ENCODE data around the gene STX8.
"Not testable (repeated sequence)": the region's sequence is repeated elsewhere in the genome, so short reads cannot be mapped to it uniquely, and the experiment has no call there.

Gene STX8

DNA sequence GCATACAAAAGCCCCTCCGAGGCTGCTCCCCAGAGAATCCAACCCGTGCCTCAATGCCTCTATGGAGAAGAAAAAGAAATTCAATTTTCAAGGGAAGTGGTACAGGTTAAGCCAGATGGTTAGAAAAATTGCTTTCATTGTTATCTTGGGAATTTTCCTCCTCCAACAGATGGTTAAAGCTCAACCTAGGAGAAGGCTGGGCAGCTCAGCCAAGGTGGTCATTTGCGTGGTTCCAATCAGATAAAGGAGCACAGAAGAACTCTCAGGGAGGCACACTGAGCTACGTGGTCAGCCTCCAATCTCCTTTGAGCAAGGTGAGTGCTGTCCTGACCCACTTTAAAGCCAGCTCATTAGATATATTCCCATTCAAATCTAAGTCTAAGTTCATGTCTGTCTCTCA lies 106.7 kb downstream of the STX8 start:
- Mint-ChIP-seq H3K36me3 (ENCODE audit: low read depth) (peaks cover 7% of the 10 kb centered on the region), H3K4me3 (no peak overlapping the region), H3K27me3 (no peaks in the 10 kb centered on the region), H3K4me1 (ENCODE audit: low read depth) (peaks cover 6% of the 10 kb centered on the region), H3K9me3 (no peaks in the 10 kb centered on the region), H3K27ac (no peak overlapping the region)
- intact Hi-C loops (cut with micrococcal nuclease), result no loop called here

DNA sequence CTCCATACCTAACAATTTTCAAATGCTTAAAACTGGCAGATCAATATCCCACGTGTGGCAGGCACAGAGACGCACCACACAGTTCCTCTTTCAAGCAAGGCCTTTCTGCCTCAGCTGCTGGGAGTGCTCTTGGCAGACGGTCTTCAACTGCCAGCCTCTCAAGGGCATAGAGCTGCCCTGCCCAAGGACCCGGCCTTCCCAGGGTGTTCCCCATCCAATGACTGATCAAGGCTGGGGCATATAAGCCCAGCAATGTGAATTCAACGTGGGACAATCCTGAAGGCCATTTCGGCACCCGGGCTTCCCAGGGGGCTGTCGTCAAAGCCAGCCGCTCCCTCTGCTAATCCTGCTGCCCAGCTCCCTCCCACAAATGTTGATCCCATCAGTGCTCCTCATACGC lies 107.1 kb downstream of the STX8 start:
- Mint-ChIP-seq H3K36me3 (ENCODE audit: low read depth) (peaks cover 7% of the 10 kb centered on the region), H3K27ac (no peak overlapping the region), H3K9me3 (no peaks in the 10 kb centered on the region), H3K4me1 (ENCODE audit: low read depth) (peaks cover 6% of the 10 kb centered on the region), H3K27me3 (no peaks in the 10 kb centered on the region), H3K4me3 (no peak overlapping the region)
- intact Hi-C loops (cut with micrococcal nuclease), result no loop called here

DNA sequence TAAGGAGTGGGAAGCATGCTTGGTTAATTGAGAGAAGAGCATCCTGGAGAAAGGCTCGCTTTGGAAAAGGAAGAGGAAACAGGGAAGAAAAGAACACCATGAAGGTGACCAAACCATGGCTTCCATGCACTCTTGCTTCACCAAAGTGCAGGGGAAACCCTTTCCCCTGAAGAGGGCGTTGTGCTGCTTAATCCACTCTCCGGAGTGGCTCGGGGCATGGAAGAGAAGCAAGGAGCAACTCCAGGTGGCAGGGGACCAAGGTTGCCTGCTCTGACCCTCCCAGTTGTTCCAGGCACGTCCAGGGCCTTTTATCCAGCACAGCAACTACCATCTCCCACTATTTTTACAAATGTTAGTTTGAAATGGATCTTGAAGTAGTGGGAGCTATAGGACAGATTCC lies 108.1 kb downstream of the STX8 start:
- Mint-ChIP-seq H3K4me1 (ENCODE audit: low read depth) (peaks cover 6% of the 10 kb centered on the region), H3K27me3 (no peaks in the 10 kb centered on the region), H3K4me3 (no peak overlapping the region), H3K9me3 (no peaks in the 10 kb centered on the region), H3K36me3 (ENCODE audit: low read depth) (peaks cover 3% of the 10 kb centered on the region), H3K27ac (no peak overlapping the region)
- intact Hi-C loops (cut with micrococcal nuclease), result no loop called here

DNA sequence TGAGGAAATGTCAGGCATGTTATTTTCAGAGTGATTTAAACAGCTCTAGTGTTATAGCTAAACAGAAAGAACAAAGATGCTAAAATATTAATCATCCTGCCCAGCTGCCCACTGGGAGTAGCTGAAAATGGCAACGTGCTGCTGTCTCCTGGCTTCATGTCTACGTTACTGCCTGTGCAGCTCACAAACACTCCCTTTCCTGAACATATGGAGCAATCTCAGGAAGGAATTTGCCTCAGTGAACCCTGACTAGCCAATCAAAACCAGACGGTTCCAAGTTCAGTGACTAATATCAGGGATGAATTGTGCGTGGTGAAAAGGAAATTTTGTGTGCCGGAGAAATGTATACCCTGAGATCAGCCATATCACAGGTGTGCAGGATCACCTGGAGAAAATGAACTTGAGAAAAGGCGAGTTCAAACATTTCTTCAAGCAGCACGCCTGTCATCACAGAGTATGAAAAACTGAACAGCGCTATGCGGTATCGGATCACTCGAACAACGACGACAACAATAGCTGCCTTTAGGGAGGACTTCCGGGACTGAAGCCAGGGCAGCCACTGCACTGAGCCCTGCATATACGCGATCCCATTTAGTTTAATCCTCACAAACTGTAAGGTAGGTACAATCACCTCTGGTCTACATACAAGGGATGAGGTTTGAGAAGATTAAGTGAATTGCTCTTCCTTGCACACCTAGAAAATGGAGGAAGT lies 110.3 kb downstream of the STX8 start:
- H3K36me3 Mint-ChIP-seq (ENCODE audit: low read depth), result no peaks in the 10 kb centered on the region
- H3K4me1 Mint-ChIP-seq (ENCODE audit: low read depth), result peaks cover 5% of the 10 kb centered on the region
- no peaks in the 10 kb centered on the region for H3K9me3 Mint-ChIP-seq
- H3K27ac Mint-ChIP-seq, result no peak overlapping the region
- no peak overlapping the region for H3K4me3 Mint-ChIP-seq
- no peaks in the 10 kb centered on the region for H3K27me3 Mint-ChIP-seq
- intact Hi-C loops (cut with micrococcal nuclease), result no loop called here

DNA sequence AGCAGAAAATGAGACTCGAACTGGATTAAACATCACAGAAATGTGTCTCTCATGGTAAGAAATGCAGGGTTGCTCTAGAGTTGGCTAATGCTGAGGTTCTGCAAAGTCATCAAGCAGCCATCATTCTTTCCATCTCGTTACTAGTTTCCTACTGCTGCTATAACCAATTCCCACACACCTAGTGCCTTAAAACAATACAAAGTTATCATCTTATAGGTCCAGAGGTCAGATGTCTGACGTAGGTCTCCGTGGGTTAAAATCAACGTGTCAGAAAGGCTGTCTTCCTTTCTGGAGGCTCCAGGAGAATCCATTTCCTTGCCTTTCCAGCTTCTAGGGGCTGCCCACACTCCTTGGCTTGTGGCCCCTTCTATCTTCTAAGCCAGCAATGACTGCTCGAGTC lies 118.6 kb downstream of the STX8 start:
- Mint-ChIP-seq H3K27ac (no peak overlapping the region), H3K27me3 (no peaks in the 10 kb centered on the region), H3K36me3 (ENCODE audit: low read depth) (peaks cover 9% of the 10 kb centered on the region), H3K4me3 (no peak overlapping the region), H3K9me3 (no peaks in the 10 kb centered on the region), H3K4me1 (ENCODE audit: low read depth) (no peaks in the 10 kb centered on the region)
- intact Hi-C loops (cut with micrococcal nuclease), result no loop called here

DNA sequence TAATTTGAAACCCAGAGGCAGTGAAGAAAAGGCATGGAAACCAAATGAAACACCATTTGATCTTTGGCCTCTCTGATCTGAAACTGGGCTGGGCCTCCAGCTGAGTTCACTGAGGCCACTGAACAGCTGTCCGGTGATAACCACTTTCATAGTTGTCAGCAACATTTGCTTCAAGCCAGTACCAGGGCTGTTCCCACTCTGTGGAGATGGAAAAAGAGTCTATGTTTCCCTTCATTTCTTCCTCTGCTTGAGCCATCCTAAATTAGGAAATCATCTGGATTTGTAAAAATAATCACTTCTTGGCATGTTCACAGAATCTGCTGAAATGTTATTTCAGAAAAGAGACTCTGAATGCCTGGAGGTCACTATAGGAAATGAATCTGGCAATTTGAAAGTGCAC lies 119.3 kb downstream of the STX8 start:
- no peak overlapping the region for H3K4me3 Mint-ChIP-seq
- no peaks in the 10 kb centered on the region for H3K4me1 Mint-ChIP-seq (ENCODE audit: low read depth)
- H3K9me3 Mint-ChIP-seq, result no peaks in the 10 kb centered on the region
- H3K27ac Mint-ChIP-seq, result no peak overlapping the region
- H3K27me3 Mint-ChIP-seq, result no peaks in the 10 kb centered on the region
- intact Hi-C loops (cut with micrococcal nuclease), result no loop called here
- H3K36me3 Mint-ChIP-seq (ENCODE audit: low read depth), result peaks cover 9% of the 10 kb centered on the region

DNA sequence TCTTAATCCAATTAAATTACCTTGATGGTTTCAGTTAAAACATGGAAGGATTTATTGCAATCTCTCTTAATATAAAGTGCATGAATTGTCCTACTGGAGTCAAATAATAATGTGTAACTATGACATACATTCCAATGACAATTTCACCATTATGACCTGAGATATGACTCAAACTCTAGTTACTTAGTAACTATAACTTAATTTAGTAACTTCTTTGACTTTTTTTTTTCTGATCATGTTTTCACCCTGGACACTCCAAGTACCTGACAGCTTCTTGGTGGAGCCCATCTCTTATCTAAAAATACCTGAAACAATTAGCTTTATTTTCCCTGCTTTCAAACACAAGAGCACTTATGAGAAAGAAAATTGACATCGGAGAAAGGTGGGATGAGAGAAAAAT lies 123.7 kb downstream of the STX8 start:
- Mint-ChIP-seq H3K27me3 (no peaks in the 10 kb centered on the region), H3K4me1 (ENCODE audit: low read depth) (no peaks in the 10 kb centered on the region), H3K4me3 (no peak overlapping the region), H3K27ac (no peak overlapping the region), H3K36me3 (ENCODE audit: low read depth) (no peaks in the 10 kb centered on the region), H3K9me3 (no peaks in the 10 kb centered on the region)
- intact Hi-C loops (cut with micrococcal nuclease), result no loop called here

DNA sequence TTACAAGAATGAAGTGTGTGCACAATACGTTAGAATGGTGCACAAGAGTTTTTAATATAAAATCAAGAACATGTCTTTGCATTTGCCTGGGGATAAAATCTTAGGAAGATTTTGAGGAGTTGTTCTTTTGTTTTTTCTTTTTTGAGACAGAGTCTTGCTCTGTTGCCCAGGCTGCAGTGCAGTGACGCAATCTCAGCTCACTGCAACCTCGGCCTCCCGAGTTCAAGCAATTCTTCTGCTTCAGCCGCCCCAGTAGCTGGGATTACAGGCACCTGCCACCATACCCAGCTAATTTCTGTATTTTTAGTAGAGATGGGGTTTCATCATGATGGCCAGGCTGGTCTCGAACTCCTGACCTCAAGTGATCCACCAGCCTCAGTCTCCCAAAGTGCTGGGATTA lies 128.3 kb downstream of the STX8 start:
- H3K36me3 Mint-ChIP-seq (ENCODE audit: low read depth); intact Hi-C loops (cut with micrococcal nuclease); H3K27ac Mint-ChIP-seq; H3K27me3 Mint-ChIP-seq; H3K9me3 Mint-ChIP-seq; H3K4me1 Mint-ChIP-seq (ENCODE audit: low read depth); H3K4me3 Mint-ChIP-seq: not testable (repeated sequence)

DNA sequence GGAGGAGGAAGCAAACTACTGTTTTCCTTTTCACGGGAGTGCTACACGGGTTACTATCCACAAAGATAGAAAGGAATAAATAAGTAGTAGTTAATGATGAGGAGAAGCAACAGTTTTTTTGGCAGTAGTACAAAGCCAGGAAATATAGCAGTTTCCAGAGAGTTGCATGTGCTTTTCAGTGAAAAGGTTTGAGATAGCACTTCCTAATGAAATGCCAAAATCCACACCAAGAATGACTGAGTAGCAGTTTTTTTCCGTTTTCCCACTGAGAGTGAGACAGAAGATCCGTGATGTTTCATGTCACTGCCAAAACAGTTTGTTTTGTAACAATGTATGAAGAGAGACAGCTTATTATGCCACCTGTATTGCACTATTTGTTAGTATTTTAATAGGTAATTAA lies 129.1 kb downstream of the STX8 start:
- Mint-ChIP-seq H3K9me3 (no peaks in the 10 kb centered on the region), H3K4me3 (no peak overlapping the region), H3K36me3 (ENCODE audit: low read depth) (peaks cover 2% of the 10 kb centered on the region), H3K27ac (no peak overlapping the region), H3K27me3 (no peaks in the 10 kb centered on the region), H3K4me1 (ENCODE audit: low read depth) (peaks cover 7% of the 10 kb centered on the region)
- intact Hi-C loops (cut with micrococcal nuclease), result no loop called here

DNA sequence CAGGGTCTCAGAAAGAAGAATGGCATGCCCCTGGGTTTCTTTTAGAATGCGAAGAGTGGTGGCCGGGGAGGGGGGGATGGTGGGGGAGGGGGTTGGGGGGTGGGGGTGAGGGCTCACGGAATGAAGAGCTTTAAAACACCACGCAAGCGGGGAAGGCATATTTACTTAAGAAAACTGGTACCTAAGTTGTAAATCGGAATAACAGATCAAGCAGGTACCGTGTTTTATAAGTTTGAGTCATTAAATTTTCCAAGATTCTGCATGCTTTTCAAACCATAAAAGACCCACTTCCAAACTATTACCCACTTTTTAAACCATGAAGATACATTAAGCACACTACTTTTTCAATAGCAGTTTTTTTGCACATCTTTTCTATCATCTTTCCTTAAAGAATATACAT lies 130.2 kb downstream of the STX8 start:
- Mint-ChIP-seq H3K36me3 (ENCODE audit: low read depth) (peaks cover 13% of the 10 kb centered on the region), H3K4me3 (no peak overlapping the region), H3K9me3 (no peaks in the 10 kb centered on the region), H3K27me3 (no peaks in the 10 kb centered on the region), H3K27ac (no peak overlapping the region), H3K4me1 (ENCODE audit: low read depth) (peaks cover 7% of the 10 kb centered on the region)
- intact Hi-C loops (cut with micrococcal nuclease), result no loop called here

DNA sequence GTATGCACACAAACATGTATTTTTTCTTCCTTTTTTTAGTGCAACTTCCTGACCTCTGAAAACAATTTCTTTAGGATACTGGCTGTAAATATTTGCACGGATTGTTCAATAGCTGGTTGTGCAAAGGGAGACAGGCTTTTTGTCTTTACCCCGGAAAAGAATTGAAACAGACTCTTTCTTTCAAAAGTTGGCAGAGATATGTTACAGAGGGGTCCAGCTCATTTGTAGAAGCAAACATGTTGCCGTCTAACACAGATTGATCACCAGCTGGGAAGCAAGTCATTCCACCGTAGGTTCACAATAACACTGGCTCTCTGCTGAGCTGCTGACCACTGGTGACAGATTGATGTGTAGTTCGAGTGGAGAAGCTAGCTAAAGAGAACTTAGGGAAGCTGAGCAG lies 130.9 kb downstream of the STX8 start:
- Mint-ChIP-seq H3K27me3 (no peaks in the 10 kb centered on the region), H3K36me3 (ENCODE audit: low read depth) (peaks cover 15% of the 10 kb centered on the region), H3K27ac (no peak overlapping the region), H3K4me3 (no peak overlapping the region), H3K4me1 (ENCODE audit: low read depth) (peaks cover 7% of the 10 kb centered on the region), H3K9me3 (no peaks in the 10 kb centered on the region)
- intact Hi-C loops (cut with micrococcal nuclease), result no loop called here

DNA sequence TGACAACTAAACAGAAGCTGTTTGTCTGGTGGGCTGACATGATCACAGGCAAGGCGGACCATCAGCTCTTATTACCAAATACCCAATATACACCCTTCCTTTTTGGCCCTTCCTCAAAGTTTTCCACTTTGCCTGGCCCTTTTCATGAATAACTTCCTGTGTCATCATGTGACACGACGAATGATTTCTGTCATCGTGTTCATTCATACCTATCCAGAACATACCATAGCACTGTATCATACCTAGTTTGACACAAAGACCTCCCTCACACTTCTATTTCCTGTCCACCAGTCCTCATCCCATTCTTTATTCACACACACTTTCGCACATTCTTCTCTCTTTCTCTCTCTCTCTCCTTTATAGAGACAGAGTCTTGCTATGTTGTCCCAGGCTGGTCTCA lies 131.8 kb downstream of the STX8 start:
- H3K27ac Mint-ChIP-seq, result no peak overlapping the region
- intact Hi-C loops (cut with micrococcal nuclease), result no loop called here
- H3K36me3 Mint-ChIP-seq (ENCODE audit: low read depth), result peaks cover 15% of the 10 kb centered on the region
- no peaks in the 10 kb centered on the region for H3K27me3 Mint-ChIP-seq
- H3K4me1 Mint-ChIP-seq (ENCODE audit: low read depth), result peaks cover 7% of the 10 kb centered on the region
- H3K9me3 Mint-ChIP-seq, result no peaks in the 10 kb centered on the region
- no peak overlapping the region for H3K4me3 Mint-ChIP-seq

DNA sequence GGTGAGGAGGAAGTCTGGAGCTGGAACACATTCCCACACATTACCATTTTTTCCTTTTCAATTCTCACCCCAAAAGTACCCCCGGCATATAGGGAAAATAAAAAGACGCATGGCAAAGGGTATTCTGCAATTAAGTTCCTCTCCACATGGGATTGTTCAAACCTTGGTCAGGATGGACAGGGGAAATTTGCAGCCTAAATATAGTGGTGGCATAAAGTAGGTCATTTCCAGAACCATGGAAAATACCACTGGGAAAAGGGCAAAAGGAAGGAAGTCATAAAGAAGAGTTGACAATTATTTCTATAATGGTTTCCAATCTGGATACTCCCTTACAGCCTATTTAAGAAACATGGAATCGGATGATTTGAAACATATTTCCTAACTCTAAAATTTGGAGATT lies 135.8 kb downstream of the STX8 start:
- Mint-ChIP-seq H3K4me3 (no peak overlapping the region), H3K4me1 (ENCODE audit: low read depth) (peaks cover 7% of the 10 kb centered on the region), H3K27ac (no peak overlapping the region), H3K36me3 (ENCODE audit: low read depth) (peaks cover 24% of the 10 kb centered on the region), H3K9me3 (no peaks in the 10 kb centered on the region), H3K27me3 (no peaks in the 10 kb centered on the region)
- intact Hi-C loops (cut with micrococcal nuclease), result loop anchor here (10.0 kb wide), 1 partner anchor 65 kb away; no protein-coding TSS in a partner anchor

DNA sequence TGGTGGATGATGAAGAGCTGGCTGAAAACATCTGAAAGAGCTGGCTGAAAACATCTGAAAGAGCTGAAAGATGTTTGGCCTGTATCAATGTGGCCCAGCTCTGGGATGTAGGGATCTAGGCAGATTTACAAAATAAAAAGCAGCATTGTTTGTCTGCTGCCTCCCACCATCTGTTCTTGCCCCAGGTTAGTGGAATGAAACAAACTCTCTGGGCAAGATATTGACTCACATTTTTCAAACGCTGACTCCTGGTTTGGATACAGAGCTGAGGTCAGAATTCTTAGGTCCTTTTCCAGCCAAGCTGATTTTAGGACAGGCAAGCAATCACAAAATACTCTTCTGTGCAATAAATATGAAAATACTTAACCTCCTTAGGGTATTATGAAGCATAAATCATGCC lies 139.0 kb downstream of the STX8 start:
- Mint-ChIP-seq H3K27ac (no peak overlapping the region), H3K4me1 (ENCODE audit: low read depth) (no peaks in the 10 kb centered on the region), H3K9me3 (no peaks in the 10 kb centered on the region), H3K27me3 (no peaks in the 10 kb centered on the region), H3K4me3 (no peak overlapping the region), H3K36me3 (ENCODE audit: low read depth) (peaks cover 32% of the 10 kb centered on the region)
- intact Hi-C loops (cut with micrococcal nuclease), result loop anchor here (10.0 kb wide), 1 partner anchor 62 kb away; no protein-coding TSS in a partner anchor

DNA sequence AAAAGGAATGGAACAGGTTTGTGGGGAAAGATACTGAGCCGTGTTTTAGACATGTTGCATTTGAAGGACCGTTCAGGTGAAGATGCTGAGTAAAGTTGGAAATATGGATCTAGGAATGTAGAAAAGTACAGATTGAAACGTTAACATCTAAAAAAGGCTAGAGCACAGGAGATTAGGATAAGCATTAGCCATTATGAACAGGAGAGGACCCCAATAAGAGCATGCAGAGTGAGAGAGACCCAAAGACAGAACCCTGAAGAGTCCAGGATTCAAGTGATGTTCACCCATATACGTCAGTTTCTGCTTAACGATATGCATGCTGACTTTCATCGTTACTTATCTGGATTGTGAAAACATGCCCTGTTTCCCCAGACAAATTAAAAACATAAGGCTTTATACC lies 140.5 kb downstream of the STX8 start:
- H3K4me3 Mint-ChIP-seq, result no peak overlapping the region

More for the DNA sequence above, 140.5 kb downstream of the STX8 start:
- Mint-ChIP-seq H3K27ac (no peak overlapping the region), H3K9me3 (no peaks in the 10 kb centered on the region), H3K4me1 (ENCODE audit: low read depth) (no peaks in the 10 kb centered on the region), H3K27me3 (no peaks in the 10 kb centered on the region), H3K36me3 (ENCODE audit: low read depth) (peaks cover 28% of the 10 kb centered on the region)
- intact Hi-C loops (cut with micrococcal nuclease), result loop anchor here (10.0 kb wide), 1 partner anchor 60 kb away; no protein-coding TSS in a partner anchor

All from dendritic cell treated with granulocyte-macrophage colony-stimulating factor and Interleukin-4, amounts not matched to agents 40 ng/mL and 50 ng/mL, for 4 days (primary cell).